ENCODE measurements around the gene OR6Y1. TPM values are rescaled to one million over a fixed set of nuclear protein-coding genes. Genes with fewer than 3 reads are reported as not detected.

Gene OR6Y1, protein sequence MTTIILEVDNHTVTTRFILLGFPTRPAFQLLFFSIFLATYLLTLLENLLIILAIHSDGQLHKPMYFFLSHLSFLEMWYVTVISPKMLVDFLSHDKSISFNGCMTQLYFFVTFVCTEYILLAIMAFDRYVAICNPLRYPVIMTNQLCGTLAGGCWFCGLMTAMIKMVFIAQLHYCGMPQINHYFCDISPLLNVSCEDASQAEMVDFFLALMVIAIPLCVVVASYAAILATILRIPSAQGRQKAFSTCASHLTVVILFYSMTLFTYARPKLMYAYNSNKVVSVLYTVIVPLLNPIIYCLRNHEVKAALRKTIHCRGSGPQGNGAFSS
- not detected for total RNA-seq

DNA sequence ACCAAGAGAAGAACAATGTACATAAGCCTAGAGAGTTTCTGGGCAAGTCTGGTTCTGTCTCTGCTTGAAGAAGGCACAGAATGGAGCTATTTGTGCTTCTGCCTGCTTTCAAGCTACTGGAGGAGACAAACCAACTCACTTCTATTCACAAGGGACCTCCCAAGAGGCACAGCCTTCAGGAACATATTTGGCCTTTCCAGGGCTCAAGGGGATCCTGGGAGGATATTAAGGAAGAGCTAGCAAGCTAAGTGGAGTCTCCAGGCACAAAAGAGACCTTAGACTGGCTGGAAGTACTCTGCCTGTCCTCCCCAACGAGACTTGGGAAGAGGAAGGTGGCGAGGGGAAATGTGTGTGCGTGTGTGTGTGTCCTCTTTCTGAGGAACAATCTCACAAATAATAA lies at the start of gene OR6Y1:
Gene OR6Y1, minus strand, starts transcription at position 54 of the 400 bp plus-strand sequence. CDS start 6,300 bp downstream, outside the sequence.
- ATAC-seq (ENCODE audit: low read depth) (no peak), DNase-seq (no peak)
- H3K27me3 Mint-ChIP-seq, result peaks cover 11% of the 10 kb centered on the region
- H3K9me3 Mint-ChIP-seq, result no peaks in the 10 kb centered on the region
- no peaks in the 10 kb centered on the region for H3K36me3 Mint-ChIP-seq
- H3K4me3 Mint-ChIP-seq, result no peak within 1 kb of the TSS
- POLR2A ChIA-PET, result no interaction called here
- no peaks in the 10 kb centered on the region for H3K4me1 Mint-ChIP-seq
- H3K27ac Mint-ChIP-seq, result no peak within 1 kb of the TSS

DNA sequence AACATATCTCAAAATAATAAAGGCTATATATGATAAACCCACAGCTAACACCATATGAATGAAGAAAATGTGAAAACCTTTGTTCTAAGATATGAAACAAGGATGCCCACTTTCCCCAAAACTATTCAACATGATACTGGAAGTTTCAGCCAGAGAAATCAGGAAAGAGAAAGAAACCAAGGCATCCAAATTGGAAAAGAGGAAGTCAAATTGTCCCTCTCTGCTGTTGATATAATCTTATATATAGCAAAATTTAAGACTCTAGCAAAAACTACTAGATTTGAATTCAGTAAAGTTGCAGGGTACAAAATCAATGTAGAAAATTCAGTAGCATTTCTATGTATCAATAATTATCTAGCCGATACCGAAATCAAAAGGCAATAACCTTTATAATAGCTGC lies 46.5 kb upstream of the OR6Y1 start:
- Mint-ChIP-seq H3K4me3 (no peak overlapping the region), H3K27ac (no peak overlapping the region), H3K27me3 (peaks cover 3% of the 10 kb centered on the region), H3K36me3 (no peaks in the 10 kb centered on the region), H3K4me1 (no peaks in the 10 kb centered on the region), H3K9me3 (peaks cover 13% of the 10 kb centered on the region)
- POLR2A ChIA-PET, result no interaction called here
- ATAC-seq (ENCODE audit: low read depth) (no peak), DNase-seq (no peak)

DNA sequence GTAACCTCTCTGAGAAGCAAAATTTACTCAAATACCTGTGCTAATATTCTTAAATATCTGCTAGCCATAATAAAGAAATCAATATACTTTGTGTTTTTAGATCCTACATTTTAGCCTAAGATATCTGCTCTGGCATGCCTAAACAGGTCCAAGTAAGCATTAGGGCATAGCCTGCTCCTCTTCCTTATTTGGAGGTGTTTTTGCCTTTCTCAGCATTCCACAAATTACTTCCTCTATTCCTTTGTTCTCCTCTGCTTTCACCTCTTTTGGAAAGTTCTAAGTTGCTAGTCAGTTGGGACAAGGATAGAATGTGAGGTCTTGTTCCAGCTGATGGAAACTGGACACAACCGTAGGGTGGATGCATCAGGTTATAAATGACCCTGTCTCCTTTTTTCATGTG lies 32.7 kb upstream of the OR6Y1 start:
- Mint-ChIP-seq H3K9me3 (no peaks in the 10 kb centered on the region), H3K27me3 (peaks cover 2% of the 10 kb centered on the region), H3K27ac (no peak overlapping the region), H3K4me1 (no peaks in the 10 kb centered on the region), H3K4me3 (no peak overlapping the region), H3K36me3 (no peaks in the 10 kb centered on the region)
- POLR2A ChIA-PET, result no interaction called here
- no peak for DNase-seq
- ATAC-seq (ENCODE audit: low read depth), result no peak

DNA sequence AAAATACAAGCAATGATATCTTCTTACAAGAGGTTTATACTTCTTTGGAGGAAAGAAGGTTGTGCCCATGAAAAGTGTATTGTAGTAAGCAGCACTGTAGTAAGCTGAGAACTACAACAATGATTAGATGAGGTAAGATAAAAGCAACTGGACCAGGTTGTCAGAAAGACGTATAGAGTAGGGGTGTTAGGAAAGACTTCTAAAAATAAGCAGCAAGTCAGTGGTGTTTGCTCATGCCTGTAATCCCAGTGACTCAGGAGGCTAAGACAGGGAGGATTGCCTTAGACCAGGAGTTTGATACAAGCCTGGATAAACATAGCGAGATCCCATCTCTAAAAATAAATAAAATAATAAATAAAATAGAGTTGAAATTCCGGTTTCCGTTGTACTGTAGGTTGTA lies 29.8 kb upstream of the OR6Y1 start:
- POLR2A ChIA-PET, result no interaction called here
- no peak overlapping the region for H3K4me3 Mint-ChIP-seq
- H3K27ac Mint-ChIP-seq, result no peak overlapping the region
- no peak for ATAC-seq (ENCODE audit: low read depth)
- H3K36me3 Mint-ChIP-seq, result no peaks in the 10 kb centered on the region
- H3K27me3 Mint-ChIP-seq, result peaks cover 2% of the 10 kb centered on the region
- no peaks in the 10 kb centered on the region for H3K4me1 Mint-ChIP-seq
- no peaks in the 10 kb centered on the region for H3K9me3 Mint-ChIP-seq
- no peak for DNase-seq

DNA sequence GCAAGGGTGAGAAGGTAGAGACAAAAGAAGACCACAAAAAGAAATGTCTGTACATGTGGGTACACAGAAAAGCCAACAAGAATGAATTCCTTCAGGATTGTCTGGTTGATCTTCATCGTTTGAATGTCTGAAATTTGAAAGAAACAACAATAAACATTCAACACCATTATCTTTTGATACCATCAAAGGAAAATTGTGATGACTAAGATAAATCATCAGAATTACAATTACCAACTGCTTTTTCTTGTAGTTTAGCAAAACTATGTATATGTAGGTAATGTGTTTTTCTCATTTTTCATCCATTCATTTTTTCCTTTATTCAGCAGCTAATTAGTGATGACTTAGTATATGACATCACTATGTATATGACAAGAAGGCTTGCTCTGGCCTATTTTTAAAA lies 25.5 kb upstream of the OR6Y1 start, which contains the start of gene OR10X1:
Gene OR10X1, minus strand, starts transcription at position 167 of the 400 bp plus-strand sequence. Its CDS starts 0 bp downstream, at position 167.
- Mint-ChIP-seq H3K27me3 (peaks cover 3% of the 10 kb centered on the region), H3K27ac (no peak within 1 kb of the TSS), H3K36me3 (no peaks in the 10 kb centered on the region), H3K4me3 (no peak within 1 kb of the TSS), H3K4me1 (no peaks in the 10 kb centered on the region), H3K9me3 (no peaks in the 10 kb centered on the region)
- POLR2A ChIA-PET, result no interaction called here
- DNase-seq, result no peak
- no peak for ATAC-seq (ENCODE audit: low read depth)

DNA sequence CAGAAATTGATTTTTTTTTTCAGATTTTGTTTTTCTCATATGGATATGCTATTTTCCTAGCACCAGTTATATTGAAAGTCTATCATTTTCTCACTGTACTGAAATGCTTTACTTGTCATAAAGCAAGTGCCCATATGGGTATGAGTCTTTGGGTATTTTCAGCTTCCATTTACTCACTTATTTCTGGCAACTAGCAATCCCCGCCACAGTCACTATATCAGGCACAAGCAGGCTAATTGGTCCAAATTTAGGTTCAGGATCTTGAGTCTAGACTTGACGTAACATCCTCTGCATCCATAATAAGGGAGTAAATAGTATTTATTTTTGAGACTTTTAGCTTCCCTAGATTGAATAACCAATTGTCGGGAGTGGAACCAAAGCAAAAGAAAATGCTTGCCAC lies 23.4 kb upstream of the OR6Y1 start:
- H3K9me3 Mint-ChIP-seq, result no peaks in the 10 kb centered on the region
- H3K27me3 Mint-ChIP-seq, result peaks cover 11% of the 10 kb centered on the region
- POLR2A ChIA-PET, result no interaction called here
- H3K27ac Mint-ChIP-seq, result no peak overlapping the region
- no peaks in the 10 kb centered on the region for H3K36me3 Mint-ChIP-seq
- H3K4me1 Mint-ChIP-seq, result no peaks in the 10 kb centered on the region
- ATAC-seq (ENCODE audit: low read depth), result no peak
- DNase-seq, result no peak
- H3K4me3 Mint-ChIP-seq, result no peak overlapping the region

DNA sequence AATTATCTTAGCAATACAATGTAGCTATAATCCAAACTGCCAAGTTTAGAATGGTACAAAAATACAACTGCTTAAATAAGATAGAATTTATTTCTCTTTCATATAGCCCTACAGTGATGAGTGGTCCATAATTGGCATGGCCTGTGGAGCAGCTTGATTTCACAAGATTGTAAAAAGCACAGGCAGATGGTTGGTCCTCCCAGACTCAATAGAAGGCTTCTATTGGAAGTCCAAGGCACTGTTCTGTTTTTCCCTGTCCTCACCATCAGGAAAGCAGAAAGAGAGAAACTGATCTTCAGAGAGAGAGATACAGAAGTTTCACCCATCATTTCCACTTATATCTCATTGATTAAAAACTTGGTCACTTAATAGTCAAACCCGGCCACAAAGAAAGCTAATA lies 18.0 kb upstream of the OR6Y1 start:
- no peak for ATAC-seq (ENCODE audit: low read depth)
- peaks cover 14% of the 10 kb centered on the region for H3K27me3 Mint-ChIP-seq
- H3K36me3 Mint-ChIP-seq, result no peaks in the 10 kb centered on the region
- no peak overlapping the region for H3K27ac Mint-ChIP-seq
- no peak overlapping the region for H3K4me3 Mint-ChIP-seq
- no peak for DNase-seq
- H3K9me3 Mint-ChIP-seq, result no peaks in the 10 kb centered on the region
- POLR2A ChIA-PET, result no interaction called here
- H3K4me1 Mint-ChIP-seq, result no peaks in the 10 kb centered on the region

DNA sequence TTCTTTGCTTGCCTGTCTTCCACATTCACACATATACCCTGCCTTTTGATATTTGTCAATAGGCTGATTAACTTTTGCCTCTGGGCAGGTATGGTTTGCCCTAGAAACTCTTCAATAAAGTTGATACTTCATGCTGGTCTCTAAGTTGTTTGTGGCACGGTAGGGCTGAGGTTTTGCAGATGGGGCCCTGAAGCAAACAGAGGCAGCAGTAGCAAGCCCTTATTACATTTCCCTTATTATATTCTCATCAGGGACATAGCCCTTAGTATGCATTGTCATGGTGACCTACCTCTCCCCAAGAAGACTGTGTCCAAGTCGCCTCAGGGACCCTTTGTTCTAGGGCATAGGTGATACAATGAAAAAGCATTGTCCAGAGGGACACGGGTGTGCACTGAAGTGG lies 16.3 kb upstream of the OR6Y1 start, which contains the start of gene OR6P1:
Gene OR6P1, minus strand, starts transcription at position 101 of the 400 bp plus-strand sequence. CDS start 6,976 bp downstream, outside the sequence.
- no peak for ATAC-seq (ENCODE audit: low read depth)
- Mint-ChIP-seq H3K9me3 (no peaks in the 10 kb centered on the region), H3K27ac (no peak within 1 kb of the TSS)

DNA sequence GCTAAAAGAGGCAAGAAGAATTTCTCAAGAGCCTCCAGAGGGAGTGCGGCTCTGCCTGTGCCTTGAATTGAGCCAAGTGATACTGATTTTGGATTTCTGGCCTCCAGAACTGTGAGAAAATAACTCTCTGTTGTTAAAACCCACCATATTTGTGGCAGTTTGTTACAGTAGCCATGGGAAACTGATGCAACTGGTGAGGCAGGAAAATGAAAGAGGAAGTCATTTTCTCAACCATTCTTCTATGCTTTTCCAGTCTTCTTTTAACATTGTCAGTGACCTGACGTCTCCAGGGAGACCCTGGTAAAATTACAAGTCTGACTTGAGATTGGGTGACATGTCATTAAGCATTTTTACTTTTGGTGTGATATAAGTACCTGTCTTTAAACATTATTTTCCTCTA lies 10.4 kb upstream of the OR6Y1 start:
- Mint-ChIP-seq H3K9me3 (no peaks in the 10 kb centered on the region), H3K27ac (no peak overlapping the region), H3K4me3 (no peak overlapping the region), H3K27me3 (peaks cover 2% of the 10 kb centered on the region), H3K36me3 (no peaks in the 10 kb centered on the region), H3K4me1 (no peaks in the 10 kb centered on the region)
- POLR2A ChIA-PET, result no interaction called here
- no peak for ATAC-seq (ENCODE audit: low read depth)
- no peak for DNase-seq

More for the DNA sequence above, 16.3 kb upstream of the OR6Y1 start, which contains the start of gene OR6P1:
- POLR2A ChIA-PET, result no interaction called here
- H3K27me3 Mint-ChIP-seq, result peaks cover 14% of the 10 kb centered on the region
- no peaks in the 10 kb centered on the region for H3K4me1 Mint-ChIP-seq
- DNase-seq, result no peak
- H3K4me3 Mint-ChIP-seq, result no peak within 1 kb of the TSS
- no peaks in the 10 kb centered on the region for H3K36me3 Mint-ChIP-seq

DNA sequence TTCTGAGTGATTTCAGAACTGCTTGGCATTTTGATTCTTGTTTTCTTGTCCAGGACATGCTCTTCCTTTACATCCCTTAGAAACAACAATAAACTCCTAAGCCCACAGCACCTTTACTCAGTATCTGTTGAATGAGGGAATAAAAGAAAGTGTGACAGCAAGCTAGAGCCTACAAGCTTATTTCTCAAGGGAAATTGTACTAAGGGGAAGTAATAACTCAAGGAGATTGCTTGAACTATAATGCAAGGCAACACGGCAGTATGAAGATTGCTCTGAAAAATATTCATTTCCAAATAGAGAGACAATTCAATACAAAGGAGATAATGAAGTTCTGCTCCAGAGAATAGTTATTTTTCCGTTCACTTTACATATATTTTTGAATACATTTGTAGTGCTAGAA lies 9.6 kb upstream of the OR6Y1 start:
- no peak overlapping the region for H3K4me3 Mint-ChIP-seq
- DNase-seq (no peak), ATAC-seq (ENCODE audit: low read depth) (no peak)
- no peaks in the 10 kb centered on the region for H3K36me3 Mint-ChIP-seq
- POLR2A ChIA-PET, result no interaction called here
- H3K9me3 Mint-ChIP-seq, result no peaks in the 10 kb centered on the region
- peaks cover 2% of the 10 kb centered on the region for H3K27me3 Mint-ChIP-seq
- H3K4me1 Mint-ChIP-seq, result no peaks in the 10 kb centered on the region
- no peak overlapping the region for H3K27ac Mint-ChIP-seq

DNA sequence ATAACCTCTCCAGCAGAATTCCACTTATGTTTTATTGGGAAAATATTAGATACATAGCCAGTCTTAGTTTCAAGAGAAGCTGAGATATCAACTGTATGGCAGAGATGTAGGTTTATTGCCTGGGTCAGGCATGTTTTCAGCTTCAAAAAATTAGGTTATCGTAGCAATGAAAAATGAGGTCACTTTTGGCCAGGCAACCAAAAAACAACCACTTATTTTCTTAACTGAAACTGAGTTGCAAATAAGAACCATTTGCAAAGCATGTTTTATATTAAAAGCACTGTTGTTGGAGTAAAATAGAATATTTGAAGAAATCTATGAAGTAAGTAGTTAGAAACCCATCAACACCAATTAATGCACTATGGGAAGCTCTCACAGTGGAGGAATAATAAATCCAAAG lies 5.5 kb upstream of the OR6Y1 start:
- no peaks in the 10 kb centered on the region for H3K36me3 Mint-ChIP-seq
- POLR2A ChIA-PET, result no interaction called here

DNA sequence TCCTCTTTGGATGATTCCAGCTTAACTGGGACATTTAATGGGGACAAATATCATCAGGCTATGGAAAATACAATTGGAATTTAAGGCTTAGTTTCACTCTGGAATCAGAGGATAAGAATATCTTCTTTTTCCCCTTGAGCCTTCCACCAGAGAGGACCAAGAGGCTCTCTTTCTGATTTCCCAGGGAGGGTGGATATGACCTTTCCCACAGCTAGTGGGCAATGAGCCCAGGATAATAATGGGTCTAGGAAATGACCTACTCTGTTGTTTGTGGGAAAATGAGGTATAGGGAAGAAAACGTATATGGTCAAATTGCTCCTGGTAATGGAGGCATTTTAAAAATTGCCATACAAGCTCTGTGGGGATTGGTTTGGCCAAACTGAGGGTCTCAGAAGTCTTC lies 1.9 kb downstream of the OR6Y1 start:
- POLR2A ChIA-PET, result no interaction called here
- ATAC-seq (ENCODE audit: low read depth), result no peak
- Mint-ChIP-seq H3K4me3 (no peak overlapping the region), H3K27me3 (peaks cover 11% of the 10 kb centered on the region), H3K4me1 (no peaks in the 10 kb centered on the region), H3K9me3 (no peaks in the 10 kb centered on the region), H3K36me3 (no peaks in the 10 kb centered on the region), H3K27ac (no peak overlapping the region)
- no peak for DNase-seq

More for the DNA sequence above, 5.5 kb upstream of the OR6Y1 start:
- Mint-ChIP-seq H3K9me3 (no peaks in the 10 kb centered on the region), H3K4me3 (no peak overlapping the region), H3K27ac (no peak overlapping the region), H3K4me1 (no peaks in the 10 kb centered on the region), H3K27me3 (peaks cover 2% of the 10 kb centered on the region)
- DNase-seq, result no peak
- ATAC-seq (ENCODE audit: low read depth), result no peak

DNA sequence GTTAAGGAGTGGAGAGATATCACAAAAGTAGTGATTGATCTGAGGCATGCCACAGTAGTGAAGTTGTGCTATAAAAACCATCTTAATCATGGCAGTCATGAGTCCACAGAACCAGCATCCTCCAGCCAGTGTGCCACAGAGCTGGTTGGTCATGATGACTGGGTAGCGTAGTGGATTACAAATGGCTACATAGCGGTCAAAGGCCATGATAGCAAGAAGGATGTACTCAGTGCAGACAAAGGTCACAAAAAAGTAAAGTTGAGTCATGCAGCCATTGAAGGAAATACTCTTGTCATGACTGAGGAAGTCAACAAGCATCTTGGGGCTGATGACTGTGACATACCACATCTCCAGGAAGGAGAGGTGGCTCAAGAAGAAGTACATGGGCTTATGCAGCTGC lies 6.7 kb downstream of the OR6Y1 start:
- Mint-ChIP-seq H3K27ac (no peak overlapping the region), H3K4me1 (no peaks in the 10 kb centered on the region), H3K27me3 (peaks cover 4% of the 10 kb centered on the region), H3K4me3 (no peak overlapping the region), H3K9me3 (peaks cover 2% of the 10 kb centered on the region), H3K36me3 (no peaks in the 10 kb centered on the region)
- POLR2A ChIA-PET, result no interaction called here
- DNase-seq (no peak), ATAC-seq (ENCODE audit: low read depth) (no peak)

DNA sequence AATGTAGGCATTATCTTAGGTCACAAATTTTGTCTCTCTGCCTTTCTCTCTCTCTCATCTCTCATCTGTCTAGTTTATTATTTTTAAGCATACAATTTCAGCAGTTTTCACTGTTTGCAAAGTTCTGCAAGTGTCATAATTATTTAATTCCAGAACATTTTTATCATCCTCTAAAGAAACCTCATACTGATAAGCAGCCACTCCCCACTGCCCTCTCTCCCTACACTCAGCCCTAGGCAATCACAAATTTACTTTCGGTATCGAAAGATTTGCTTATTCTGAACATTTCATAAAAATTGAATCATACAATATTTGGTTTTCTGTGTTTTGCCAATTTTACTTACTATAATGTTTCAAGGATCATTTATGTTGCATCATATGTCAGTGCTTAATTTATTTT lies 16.6 kb downstream of the OR6Y1 start:
- Mint-ChIP-seq H3K4me3 (no peak overlapping the region), H3K27me3 (peaks cover 9% of the 10 kb centered on the region), H3K4me1 (no peaks in the 10 kb centered on the region), H3K36me3 (no peaks in the 10 kb centered on the region), H3K9me3 (no peaks in the 10 kb centered on the region), H3K27ac (no peak overlapping the region)
- DNase-seq (no peak), ATAC-seq (ENCODE audit: low read depth) (no peak)
- POLR2A ChIA-PET, result no interaction called here
